ENCODE measurements around the gene RAX2. TPM values are rescaled to one million over a fixed set of nuclear protein-coding genes. Genes with fewer than 3 reads are reported as not detected.

The RAX2 gene
- total and polyA plus RNA-seq, 2 donors (not counting 3 experiments of a cell fraction or from before 2014, with no cell fraction given), result not detected

- peak within 1 kb of the TSS; percentile 99 for H2AFZ ChIP-seq (ENCODE audit: low read depth, low read length)
- peak within 1 kb of the TSS; percentile 92 for H3K27ac ChIP-seq (ENCODE audit: insufficient read depth, low read depth, low read length)
- peak within 1 kb of the TSS; percentile 95 for H3K9ac ChIP-seq (replicated peaks; ENCODE audit: extremely low read depth, insufficient read depth, low read length)
- peaks cover 0 to 7% of the 10 kb centered on the region in 2 experiments for H3K36me3 ChIP-seq (ENCODE audit: control insufficient read depth in 2 of 2, extremely low read depth in 1 of 2, insufficient read depth in 2 of 2, low read length in 2 of 2)
- H3K9me3 ChIP-seq (replicated peaks; ENCODE audit: control insufficient read depth, insufficient read depth, low read length), result no peaks in the 10 kb centered on the region
- dilution Hi-C loops (cut with MboI; ENCODE audit: extremely low pct_ligation_motif_present, low sequenced_read_pairs), result no loop called here
- H3K79me2 ChIP-seq (ENCODE audit: control insufficient read depth, insufficient read depth, low read length), result peaks cover 23% of the 10 kb centered on the region
- ChIA-PET POLR2A (interaction anchor here (0.6 to 1.3 kb wide), 2 partner anchors 64 to 224 kb away, joined by 3 read pairs; partner anchors contain the start of gene EEF2), CTCF (interaction anchor here (3.6 kb wide), 1 partner anchor 61 kb away, joined by 19 read pairs; no protein-coding TSS in a partner anchor)
- FAIRE-seq (peak; percentile 93), DNase-seq (ENCODE audit: low read depth, low spot score) (peak; percentile 94)
- peak within 1 kb of the TSS; percentile 63 for H3K4me2 ChIP-seq (ENCODE audit: insufficient read depth, low read length)
- no peaks in the 10 kb centered on the region for H4K20me1 ChIP-seq (replicated peaks; ENCODE audit: control insufficient read depth, extremely low read depth, insufficient read depth, low read length)
- peak within 1 kb of the TSS; percentile 64 to 93 (median 83) for H3K4me3 ChIP-seq (replicated peaks in 1 of 3; ENCODE audit: insufficient read depth in 1 of 3, low read depth in 1 of 3, low read length in 3 of 3)
- intact Hi-C loops (cut with micrococcal nuclease), result loop anchor here (2.0 kb wide), 1 partner anchor 207 kb away; no protein-coding TSS in a partner anchor
- no peaks in the 10 kb centered on the region for H3K27me3 ChIP-seq (ENCODE audit: control insufficient read depth in 2 of 2, insufficient read depth in 2 of 2, low read length in 2 of 2)
- no peaks in the 10 kb centered on the region for H3K9me1 ChIP-seq (replicated peaks; ENCODE audit: control insufficient read depth, extremely low read depth, insufficient read depth, low read length)
- peaks cover 11% of the 10 kb centered on the region for H3K4me1 ChIP-seq (ENCODE audit: control insufficient read depth, extremely low read depth, insufficient read depth, low read length)
- no TSS peak for BruUV-seq (replicated peaks)
- TF ChIP-seq MAX (IDR thresholded peaks at IDR 0.05; ENCODE audit: insufficient read depth, insufficient read length) (no peak), FOS (IDR thresholded peaks at IDR 0.05; ENCODE audit: borderline replicate concordance, insufficient read depth, low read length) (no peak), CTCF (IDR thresholded peaks at IDR 0.05; ENCODE audit: extremely low read depth in 1 of 2, insufficient read depth in 1 of 2, low read depth in 1 of 2, low read length in 2 of 2) (peak; percentile 79), MYC (IDR thresholded peaks at IDR 0.05; ENCODE audit: low read depth, low read length) (no peak), POLR2AphosphoS5 (IDR thresholded peaks at IDR 0.05; ENCODE audit: insufficient read depth, low read depth, low read length) (peak; percentile 87), JUN (IDR thresholded peaks at IDR 0.05; ENCODE audit: borderline replicate concordance, insufficient read depth, insufficient read length, low read depth) (no peak), GATA2 (IDR thresholded peaks at IDR 0.05; ENCODE audit: insufficient read depth, insufficient read length, low read depth, low read length) (no peak), EZH2 (IDR thresholded peaks at IDR 0.05; ENCODE audit: borderline replicate concordance, low read depth, low read length, severe bottlenecking) (no peak), POLR2A (IDR thresholded peaks at IDR 0.05; ENCODE audit: low read depth, low read length) (peak; percentile 88)
Measured at GRCh38 chr19:3761382-3762129, 10.5 kb downstream of the RAX2 start, which contains the start of gene APBA3. TSS of gene APBA3 (minus strand) at chr19:3761692. CDS start at chr19:3760264, 1,428 bp downstream.
